GM23338 (cell line): Measurements from ENCODE around the gene EXOC4. TPM values are rescaled to one million over a fixed set of nuclear protein-coding genes. Genes with fewer than 3 reads are reported as not detected.

Source experiments
- ATAC-seq: fragments of 200-7000 bp; cut with Tn5 transposase; 3 replicates; pipeline ENCODE4 v1.9.1; 2020
- DNase-seq: peaks from one replicate; pipeline ENCODE4 v3.0.0-alpha.2; 2015; ENCODE audit warnings: low spot score
- H2AFZ ChIP-seq: fragments of 200-600 bp; sonication (generic); 2 replicates; pipeline ENCODE4 v1.8.0; 2016; ENCODE audit warnings: antibody characterized with exemption, mild to moderate bottlenecking, moderate library complexity
- H3F3A ChIP-seq: fragments of 200-600 bp; sonication (generic); replicated peaks from 2 replicates; pipeline ENCODE4 v1.8.0; 2017; ENCODE audit warnings: antibody characterized with exemption, mixed run types, low read depth
- H3K27ac ChIP-seq: fragments of 200-600 bp; sonication (generic); 2 replicates; pipeline ENCODE4 v1.6.1; 2016; ENCODE audit warnings: low read depth
- H3K27me3 ChIP-seq: fragments of 200-600 bp; sonication (generic); 2 replicates; pipeline ENCODE4 v1.8.0; 2016; ENCODE audit warnings: mild to moderate bottlenecking, mixed run types, moderate library complexity; ENCODE audit not compliant: insufficient read depth
- H3K36me3 ChIP-seq: fragments of 200-600 bp; sonication (generic); 2 replicates; pipeline ENCODE4 v1.8.0; 2016; ENCODE audit warnings: mild to moderate bottlenecking; ENCODE audit not compliant: insufficient read depth
- H3K4me1 ChIP-seq: fragments of 200-600 bp; sonication (generic); 2 replicates; pipeline ENCODE4 v1.8.0; 2016; ENCODE audit warnings: mild to moderate bottlenecking, moderate library complexity; ENCODE audit not compliant: insufficient read depth
- H3K4me2 ChIP-seq: fragments of 200-600 bp; sonication (generic); 2 replicates; pipeline ENCODE4 v1.7.1; 2017; ENCODE audit warnings: mixed run types
- H3K4me3 ChIP-seq: fragments of 200-600 bp; sonication (generic); 2 replicates; pipeline ENCODE4 v1.6.1; 2016; ENCODE audit warnings: mixed run types
- H3K79me2 ChIP-seq: fragments of 200-600 bp; sonication (generic); replicated peaks from 2 replicates; pipeline ENCODE4 v1.8.0; 2017; ENCODE audit warnings: mild to moderate bottlenecking; ENCODE audit not compliant: insufficient read depth
- H3K9me2 ChIP-seq: fragments of 200-600 bp; sonication (generic); 2 replicates; pipeline ENCODE4 v1.8.0; 2017; ENCODE audit not compliant: insufficient read depth
- H4K20me1 ChIP-seq: fragments of 200-600 bp; sonication (generic); replicated peaks from 2 replicates; pipeline ENCODE4 v1.8.0; 2017; ENCODE audit warnings: mild to moderate bottlenecking; ENCODE audit not compliant: insufficient read depth
- H3K27ac Mint-ChIP-seq: 2 replicates; pipeline ENCODE4 v1.8.0; 2020; ENCODE audit warnings: inconsistent platforms, mild to moderate bottlenecking, moderate library complexity, mixed read lengths
- H3K27me3 Mint-ChIP-seq: 3 replicates; pipeline ENCODE4 v1.8.0; 2022; ENCODE audit warnings: low read depth, mild to moderate bottlenecking, moderate library complexity, mixed read lengths, inconsistent platforms; ENCODE audit not compliant: insufficient read depth, poor library complexity
- H3K36me3 Mint-ChIP-seq: 3 replicates; pipeline ENCODE4 v1.8.0; 2021; ENCODE audit warnings: low read depth, mild to moderate bottlenecking, inconsistent platforms, moderate library complexity, mixed read lengths
- H3K4me1 Mint-ChIP-seq: 3 replicates; pipeline ENCODE4 v1.8.0; 2020; ENCODE audit warnings: mild to moderate bottlenecking, inconsistent platforms, mixed read lengths
- H3K4me3 Mint-ChIP-seq: 3 replicates; pipeline ENCODE4 v1.8.0; 2021; ENCODE audit warnings: moderate library complexity, mild to moderate bottlenecking, inconsistent platforms, mixed read lengths
- H3K9me3 Mint-ChIP-seq: 3 replicates; pipeline ENCODE4 v1.8.0; 2020; ENCODE audit warnings: moderate library complexity, mild to moderate bottlenecking, inconsistent platforms, mixed read lengths
- CREB1 ChIP-seq: fragments of 250-450 bp; sonication (Bioruptor Pico); IDR thresholded peaks from 2 replicates; pipeline ENCODE4 v1.5.0; 2020; ENCODE audit warnings: low read depth, mild to moderate bottlenecking, moderate library complexity
- CTCF ChIP-seq, 2 experiments: fragments of 200-600 bp in 1 of 2; sonication (generic) in 1 of 2; conservative IDR thresholded peaks; 2 replicates each; pipeline versions ENCODE4 v1.5.1 to v1.6.1; 2016 to 2017; ENCODE audit warnings: antibody characterized with exemption in 2 of 2, low read depth in 2 of 2, mild to moderate bottlenecking in 2 of 2, moderate library complexity in 1 of 2
- ETS1 ChIP-seq: IDR thresholded peaks from 2 replicates; pipeline ENCODE4 v1.6.1; 2016; ENCODE audit warnings: antibody characterized with exemption
- EZH2 ChIP-seq: fragments of 200-600 bp; sonication (generic); IDR thresholded peaks from one replicate; pipeline ENCODE4 v1.8.0; 2017; ENCODE audit warnings: antibody characterized with exemption, mild to moderate bottlenecking, low read depth; ENCODE audit not compliant: unreplicated experiment
- EZH2phosphoT487 ChIP-seq: fragments of 200-600 bp; sonication (generic); IDR thresholded peaks from one replicate; pipeline ENCODE4 v1.8.1; 2018; ENCODE audit warnings: antibody characterized with exemption; ENCODE audit not compliant: unreplicated experiment
- JUNB ChIP-seq: IDR thresholded peaks from one replicate; pipeline ENCODE4 v1.6.1; 2016; ENCODE audit warnings: antibody characterized with exemption; ENCODE audit not compliant: unreplicated experiment
- NANOG ChIP-seq: IDR thresholded peaks from 2 replicates; pipeline ENCODE4 v1.6.1; 2016; ENCODE audit warnings: antibody characterized with exemption, borderline replicate concordance
- POLR2AphosphoS5 ChIP-seq: IDR thresholded peaks from 2 replicates; pipeline ENCODE4 v1.6.1; 2016; ENCODE audit warnings: antibody characterized with exemption, low read depth
- REST ChIP-seq: IDR thresholded peaks from one replicate; pipeline ENCODE4 v1.6.1; 2018; ENCODE audit warnings: antibody characterized with exemption; ENCODE audit not compliant: unreplicated experiment
- STAT1 ChIP-seq: IDR thresholded peaks from one replicate; pipeline ENCODE4 v1.6.1; 2016; ENCODE audit warnings: antibody characterized with exemption; ENCODE audit not compliant: unreplicated experiment
- ZNF114 ChIP-seq: fragments of 250-450 bp; sonication (Bioruptor Pico); IDR thresholded peaks from 2 replicates; pipeline ENCODE4 v1.5.0; 2020; ENCODE audit warnings: mild to moderate bottlenecking, moderate library complexity
- ZNF331 ChIP-seq: fragments of 250-450 bp; sonication (Bioruptor Pico); IDR thresholded peaks from 2 replicates; pipeline ENCODE4 v1.5.0; 2020; ENCODE audit warnings: low read depth, mild to moderate bottlenecking, moderate library complexity
- ZNF462 ChIP-seq: fragments of 250-450 bp; sonication (Bioruptor Pico); IDR thresholded peaks from 2 replicates; pipeline ENCODE4 v1.5.0; 2020; ENCODE audit warnings: mild to moderate bottlenecking, moderate library complexity
- polyA plus RNA-seq: library from polyadenylated mRNA; unstranded; fragments of >200 nt; fragmentation: Nextera tagmentation; extraction: Ambion mirVana; gene quantifications from 2 replicates; pipeline ENCODE4 v1.2.1, GENCODE V29; 2016
- total RNA-seq: library from RNA; depleted of rRNA; stranded (reverse); fragments of >200 nt; shearing (Covaris generic); gene quantifications from 2 replicates; pipeline ENCODE4 v1.2.3, GENCODE V29; 2014

EXOC4 gene
- total and polyA plus RNA-seq, 2 experiments from 2014 or later, result 37.5 to 52.7 TPM

GRCh38 chr7:133937786-133938185 lies 684.9 kb downstream of the EXOC4 start:
- H3K9me3 Mint-ChIP-seq, result no peaks in the 10 kb centered on the region
- no peak for ATAC-seq

More at GRCh38 chr7:133937786-133938185, 684.9 kb downstream of the EXOC4 start:
- H3K4me2 ChIP-seq, result no peak overlapping the region
- no peak overlapping the region for H3K4me3 ChIP-seq
- H3K27ac Mint-ChIP-seq, result no peak overlapping the region
- TF ChIP-seq JUNB (no peak), ETS1 (no peak), EZH2 (no peak), CTCF (conservative IDR thresholded peaks at IDR 0.05; ENCODE audit: low read depth in 2 of 2) (no peak), ZNF462 (CRISPR knock-in tag) (no peak), STAT1 (no peak), EZH2phosphoT487 (no peak), NANOG (no peak), CREB1 (CRISPR knock-in tag) (no peak), REST (no peak), ZNF331 (no peak), ZNF114 (no peak), POLR2AphosphoS5 (no peak)
- H3K4me3 Mint-ChIP-seq, result no peak overlapping the region
- H2AFZ ChIP-seq, result no peak overlapping the region
- no peaks in the 10 kb centered on the region for H3F3A ChIP-seq
- no peaks in the 10 kb centered on the region for H4K20me1 ChIP-seq
- H3K36me3 Mint-ChIP-seq, result no peaks in the 10 kb centered on the region; the same call in 1 of the 3 replicates
- H3K4me1 Mint-ChIP-seq, result peaks cover 48% of the 10 kb centered on the region
- H3K36me3 ChIP-seq, result no peaks in the 10 kb centered on the region
- peaks cover 52% of the 10 kb centered on the region for H3K4me1 ChIP-seq
- no peaks in the 10 kb centered on the region for H3K9me2 ChIP-seq
- no peak for DNase-seq
- H3K27me3 ChIP-seq, result no peaks in the 10 kb centered on the region
- no peaks in the 10 kb centered on the region for H3K79me2 ChIP-seq
- no peaks in the 10 kb centered on the region for H3K27me3 Mint-ChIP-seq
- no peak overlapping the region for H3K27ac ChIP-seq
